Nephron (organoid): ENCODE data around the gene CABCOCO1.

ENCODE experiments used
- H3K27ac Mint-ChIP-seq, 3 experiments: 2 replicates each; pipeline ENCODE4 v1.8.0; 2020; ENCODE audit warnings: mixed read lengths in 3 of 3, mild to moderate bottlenecking in 2 of 3, moderate library complexity in 1 of 3
- H3K27me3 Mint-ChIP-seq: 2 replicates; pipeline ENCODE4 v1.8.0; 2021; ENCODE audit warnings: low read depth, mild to moderate bottlenecking, moderate library complexity, mixed read lengths
- H3K36me3 Mint-ChIP-seq: 2 replicates; pipeline ENCODE4 v1.8.0; 2020; ENCODE audit warnings: low read depth, mixed read lengths
- H3K4me1 Mint-ChIP-seq: 2 replicates; pipeline ENCODE4 v1.8.0; 2020; ENCODE audit warnings: mixed read lengths
- H3K4me3 Mint-ChIP-seq, 3 experiments: 2 replicates each; pipeline ENCODE4 v1.8.0; 2020; ENCODE audit warnings: mild to moderate bottlenecking in 3 of 3, mixed read lengths in 3 of 3, moderate library complexity in 2 of 3
- H3K9me3 Mint-ChIP-seq: 2 replicates; pipeline ENCODE4 v1.8.0; 2020; ENCODE audit warnings: mixed read lengths
- TF ChIP-seq, protein P1 (sequence below), 3 experiments: fragments of 200-600 bp; sonication (generic); IDR thresholded peaks; one replicate each; pipeline ENCODE4 v1.5.0; 2021; ENCODE audit warnings: antibody characterized with exemption in 3 of 3; ENCODE audit not compliant: unreplicated experiment in 3 of 3

The CABCOCO1 gene

DNA sequence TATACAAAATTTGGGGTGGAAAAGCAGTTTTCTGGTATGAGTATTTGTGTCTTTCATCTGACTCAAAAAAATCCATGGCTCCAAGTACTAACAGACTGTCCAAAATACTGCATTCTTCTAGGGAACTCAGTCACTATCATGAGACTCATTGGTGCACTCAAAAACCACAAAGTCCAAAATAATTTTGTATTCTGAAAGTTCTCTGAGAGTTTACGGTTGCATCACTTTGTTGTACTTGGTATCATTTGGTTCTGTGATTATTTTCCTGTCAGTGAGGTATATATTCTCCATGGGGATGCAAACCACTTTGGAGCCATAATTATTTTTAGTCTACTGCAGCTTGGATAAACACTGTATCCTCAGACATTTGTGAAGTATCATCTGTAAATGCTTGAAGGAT, 28.0 kb upstream of the CABCOCO1 start:
- H3K27ac Mint-ChIP-seq = peak overlapping the region in 1 of 3 experiments; percentile 77
- no peaks in the 10 kb centered on the region for H3K27me3 Mint-ChIP-seq
- no peaks in the 10 kb centered on the region for H3K9me3 Mint-ChIP-seq
- H3K36me3 Mint-ChIP-seq = no peaks in the 10 kb centered on the region
- peaks cover 30% of the 10 kb centered on the region for H3K4me1 Mint-ChIP-seq
- H3K4me3 Mint-ChIP-seq = no peak overlapping the region
- TF ChIP-seq, protein P1, sequence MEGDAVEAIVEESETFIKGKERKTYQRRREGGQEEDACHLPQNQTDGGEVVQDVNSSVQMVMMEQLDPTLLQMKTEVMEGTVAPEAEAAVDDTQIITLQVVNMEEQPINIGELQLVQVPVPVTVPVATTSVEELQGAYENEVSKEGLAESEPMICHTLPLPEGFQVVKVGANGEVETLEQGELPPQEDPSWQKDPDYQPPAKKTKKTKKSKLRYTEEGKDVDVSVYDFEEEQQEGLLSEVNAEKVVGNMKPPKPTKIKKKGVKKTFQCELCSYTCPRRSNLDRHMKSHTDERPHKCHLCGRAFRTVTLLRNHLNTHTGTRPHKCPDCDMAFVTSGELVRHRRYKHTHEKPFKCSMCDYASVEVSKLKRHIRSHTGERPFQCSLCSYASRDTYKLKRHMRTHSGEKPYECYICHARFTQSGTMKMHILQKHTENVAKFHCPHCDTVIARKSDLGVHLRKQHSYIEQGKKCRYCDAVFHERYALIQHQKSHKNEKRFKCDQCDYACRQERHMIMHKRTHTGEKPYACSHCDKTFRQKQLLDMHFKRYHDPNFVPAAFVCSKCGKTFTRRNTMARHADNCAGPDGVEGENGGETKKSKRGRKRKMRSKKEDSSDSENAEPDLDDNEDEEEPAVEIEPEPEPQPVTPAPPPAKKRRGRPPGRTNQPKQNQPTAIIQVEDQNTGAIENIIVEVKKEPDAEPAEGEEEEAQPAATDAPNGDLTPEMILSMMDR (IDR thresholded peaks at IDR 0.05; ENCODE audit: unreplicated experiment in 3 of 3) = no peak

DNA sequence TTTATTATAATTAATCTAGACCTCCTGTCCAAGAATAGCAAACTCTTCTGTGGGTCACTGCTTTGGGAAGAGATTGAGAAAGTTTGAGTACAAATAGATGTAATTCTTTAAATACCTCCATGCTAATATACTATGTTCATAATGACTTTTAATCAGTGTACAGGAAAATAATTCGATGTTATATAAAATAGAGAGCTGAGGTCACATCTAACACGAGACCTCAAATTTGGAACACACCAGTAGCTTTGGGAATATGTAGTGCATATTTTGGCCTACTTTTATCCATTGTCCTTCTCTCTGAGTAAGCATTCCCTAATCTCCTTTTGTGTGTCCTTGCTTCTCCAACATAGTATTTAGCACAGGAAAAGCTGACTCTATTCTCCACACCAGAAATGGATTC, 27.3 kb upstream of the CABCOCO1 start:
- peaks cover 35% of the 10 kb centered on the region for H3K4me1 Mint-ChIP-seq
- H3K36me3 Mint-ChIP-seq = no peaks in the 10 kb centered on the region
- TF ChIP-seq, protein P1 (IDR thresholded peaks at IDR 0.05; ENCODE audit: unreplicated experiment in 3 of 3) = no peak
- H3K27ac Mint-ChIP-seq = peak overlapping the region in 2 of 3 experiments; percentile 76 to 77
- no peaks in the 10 kb centered on the region for H3K27me3 Mint-ChIP-seq
- H3K4me3 Mint-ChIP-seq = no peak overlapping the region
- H3K9me3 Mint-ChIP-seq = no peaks in the 10 kb centered on the region

DNA sequence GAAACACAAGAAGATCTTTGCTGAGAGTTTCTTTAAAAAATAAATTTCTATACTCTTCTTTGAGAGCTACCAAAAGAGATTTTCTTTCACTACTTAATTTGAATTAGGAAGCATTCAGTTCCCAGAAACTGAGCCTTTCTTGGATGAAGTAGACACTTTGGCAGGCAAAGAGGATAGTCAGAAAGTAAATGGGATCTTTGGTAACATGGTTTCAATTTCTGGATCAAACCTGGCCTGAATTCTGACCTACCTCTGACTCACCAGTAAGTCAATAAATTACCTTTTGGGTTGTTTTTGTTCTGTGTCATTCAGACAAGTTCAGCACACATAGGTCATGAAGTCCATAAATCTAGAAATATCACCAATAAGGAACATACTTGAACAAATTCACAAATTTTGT, 26.8 kb upstream of the CABCOCO1 start:
- Mint-ChIP-seq H3K36me3 (no peaks in the 10 kb centered on the region), H3K9me3 (no peaks in the 10 kb centered on the region), H3K4me1 (peaks cover 36% of the 10 kb centered on the region), H3K27ac (peak overlapping the region in 2 of 3 experiments; percentile 76 to 77), H3K27me3 (no peaks in the 10 kb centered on the region), H3K4me3 (no peak overlapping the region)
- TF ChIP-seq, protein P1 (IDR thresholded peaks at IDR 0.05; ENCODE audit: unreplicated experiment in 3 of 3) = no peak

DNA sequence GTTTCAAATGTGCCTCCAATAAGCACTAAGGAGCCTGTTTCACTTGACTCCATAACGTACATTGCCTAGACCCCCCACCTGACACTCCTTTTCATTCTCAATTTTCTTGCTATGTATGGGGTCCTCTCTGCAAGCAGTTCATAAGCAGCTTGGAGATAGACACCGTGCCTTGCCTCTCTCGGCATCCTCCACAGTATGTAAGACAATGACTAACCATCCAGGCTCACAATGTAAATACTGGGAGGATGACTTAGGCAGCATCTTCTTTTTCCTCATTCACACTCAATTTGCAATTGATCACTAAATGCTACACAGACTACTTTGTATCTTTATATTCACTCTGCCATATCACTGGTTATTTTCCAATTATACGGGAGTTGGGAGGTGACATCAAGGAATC, 22.8 kb upstream of the CABCOCO1 start:
- no peaks in the 10 kb centered on the region for H3K27me3 Mint-ChIP-seq
- no peaks in the 10 kb centered on the region for H3K9me3 Mint-ChIP-seq
- TF ChIP-seq, protein P1 (IDR thresholded peaks at IDR 0.05; ENCODE audit: unreplicated experiment in 3 of 3) = no peak
- H3K27ac Mint-ChIP-seq = peak overlapping the region in 1 of 3 experiments; percentile 4
- H3K36me3 Mint-ChIP-seq = no peaks in the 10 kb centered on the region
- H3K4me3 Mint-ChIP-seq = no peak overlapping the region
- peaks cover 49% of the 10 kb centered on the region for H3K4me1 Mint-ChIP-seq

DNA sequence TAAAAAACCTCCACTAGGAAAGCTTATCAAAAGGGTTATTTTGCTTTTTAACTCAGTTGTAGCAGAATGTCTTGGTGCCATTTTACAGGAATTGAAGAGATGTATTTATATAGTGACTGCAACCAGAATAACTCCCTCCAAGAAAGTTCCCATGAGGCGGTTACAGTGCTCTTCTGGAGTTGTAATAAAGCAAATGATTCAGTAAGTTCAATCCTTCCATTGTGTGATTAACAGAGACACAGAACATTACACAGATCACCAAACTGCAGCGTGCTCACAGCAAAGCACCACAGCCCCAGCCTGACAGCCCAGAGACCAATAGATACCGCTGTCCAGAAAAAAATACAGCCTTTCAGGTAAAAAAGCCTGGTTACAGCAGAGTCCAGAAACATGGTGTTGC, 21.9 kb upstream of the CABCOCO1 start:
- TF ChIP-seq, protein P1 (IDR thresholded peaks at IDR 0.05; ENCODE audit: unreplicated experiment in 3 of 3) = no peak
- H3K27me3 Mint-ChIP-seq = no peaks in the 10 kb centered on the region
- H3K27ac Mint-ChIP-seq = no peak overlapping the region
- peaks cover 51% of the 10 kb centered on the region for H3K4me1 Mint-ChIP-seq
- no peaks in the 10 kb centered on the region for H3K36me3 Mint-ChIP-seq
- H3K4me3 Mint-ChIP-seq = no peak overlapping the region
- no peaks in the 10 kb centered on the region for H3K9me3 Mint-ChIP-seq

DNA sequence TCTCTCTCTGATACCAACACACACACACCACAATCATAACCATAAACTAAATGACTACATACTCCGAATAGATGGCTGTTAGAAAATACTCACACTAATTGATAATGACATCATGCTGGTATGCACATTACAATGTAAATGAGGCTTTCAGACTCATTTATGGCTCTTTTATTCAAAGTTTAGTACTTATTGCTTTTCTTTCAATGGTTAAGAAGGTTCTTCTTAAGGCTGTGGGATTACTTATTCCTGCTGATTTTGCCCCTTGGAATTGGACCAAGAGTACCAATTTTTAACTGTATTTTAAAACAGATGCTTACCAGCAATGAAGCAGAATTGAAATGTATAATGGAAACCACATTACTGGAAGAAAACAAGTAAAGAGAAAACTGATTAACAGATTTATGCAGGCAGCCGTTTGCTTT, 20.6 kb upstream of the CABCOCO1 start:
- Mint-ChIP-seq H3K27me3 (no peaks in the 10 kb centered on the region), H3K27ac (peak overlapping the region; percentile 53 to 87 (median 78)), H3K9me3 (no peaks in the 10 kb centered on the region), H3K4me1 (peaks cover 49% of the 10 kb centered on the region), H3K36me3 (no peaks in the 10 kb centered on the region), H3K4me3 (no peak overlapping the region)
- TF ChIP-seq, protein P1 (IDR thresholded peaks at IDR 0.05; ENCODE audit: unreplicated experiment in 3 of 3) = no peak
